Dedifferentiated amniotic fluid mesenchymal stem cell (primary cell): ENCODE results near the gene PDGFA.
A peak's percentile ranks its signal among the peaks of the same experiment; 100 is the strongest.
"Not testable (repeated sequence)": the region's sequence is repeated elsewhere in the genome, so short reads cannot be mapped to it uniquely, and the experiment has no call there.

Experiments
- DNase-seq: peaks from one replicate; pipeline ENCODE4 v3.0.0-alpha.2; 2016; ENCODE audit errors: extremely low spot score

The PDGFA gene

GRCh38 chr7:552151-552867 lies 32.7 kb upstream of the PDGFA start:
- not testable (repeated sequence) for DNase-seq

GRCh38 chr7:551615-551970 lies 31.9 kb upstream of the PDGFA start:
- not testable (repeated sequence) for DNase-seq

- no peak for DNase-seq
Observed at GRCh38 chr7:550881-551614, 31.4 kb upstream of the PDGFA start.

- no peak for DNase-seq
Observed at GRCh38 chr7:549891-550625, 30.4 kb upstream of the PDGFA start.

GRCh38 chr7:549066-549890 lies 29.6 kb upstream of the PDGFA start:
- no peak for DNase-seq

DNA sequence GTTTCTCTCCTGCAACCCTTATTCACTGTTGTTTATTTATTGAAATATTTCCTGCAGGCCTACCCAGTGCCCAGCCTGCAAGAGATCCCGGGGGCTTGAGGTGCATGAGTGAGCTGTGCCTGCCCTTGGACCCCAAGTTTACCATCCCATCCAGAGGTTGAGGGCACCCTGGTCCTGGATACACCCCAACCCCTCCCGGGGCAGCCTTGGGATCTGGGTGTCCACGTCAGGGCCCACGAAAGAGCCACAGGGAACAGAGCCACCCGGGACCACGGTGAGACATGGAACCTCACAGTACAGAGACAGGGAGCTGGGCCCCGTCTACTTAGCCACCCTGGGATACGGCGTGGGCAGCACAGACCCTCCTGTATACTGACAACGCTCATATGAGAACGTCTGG lies 28.8 kb upstream of the PDGFA start:
- no peak for DNase-seq

GRCh38 chr7:545470-545869 lies 25.8 kb upstream of the PDGFA start:
- no peak for DNase-seq

GRCh38 chr7:544338-545221 lies 24.9 kb upstream of the PDGFA start:
- DNase-seq: no peak

GRCh38 chr7:543501-544337 lies 24.1 kb upstream of the PDGFA start:
- DNase-seq: no peak

- DNase-seq: peak; percentile 77
Observed at GRCh38 chr7:542713-543500, 23.3 kb upstream of the PDGFA start.

GRCh38 chr7:542131-542712 lies 22.6 kb upstream of the PDGFA start:
- no peak for DNase-seq

DNA sequence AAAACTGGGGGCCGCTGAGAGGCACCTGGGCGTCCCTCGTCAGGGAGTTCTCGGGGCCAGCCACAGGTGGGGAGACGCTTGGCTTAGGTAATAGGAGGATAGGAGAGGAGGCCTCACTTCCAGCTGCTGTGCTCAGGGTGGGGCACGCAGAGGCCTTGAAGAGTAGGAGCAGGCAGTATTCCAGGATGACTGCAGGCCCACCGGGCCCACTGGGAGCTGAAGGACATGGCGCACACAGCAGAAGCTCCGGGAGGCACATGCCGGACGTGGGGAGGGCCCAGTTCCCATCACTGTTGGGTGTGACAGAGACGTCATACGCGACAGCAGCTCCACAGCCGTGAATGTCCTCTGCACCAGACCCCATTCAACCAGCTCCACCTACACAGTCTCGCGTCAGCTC lies 22.0 kb upstream of the PDGFA start:
- no peak for DNase-seq

DNA sequence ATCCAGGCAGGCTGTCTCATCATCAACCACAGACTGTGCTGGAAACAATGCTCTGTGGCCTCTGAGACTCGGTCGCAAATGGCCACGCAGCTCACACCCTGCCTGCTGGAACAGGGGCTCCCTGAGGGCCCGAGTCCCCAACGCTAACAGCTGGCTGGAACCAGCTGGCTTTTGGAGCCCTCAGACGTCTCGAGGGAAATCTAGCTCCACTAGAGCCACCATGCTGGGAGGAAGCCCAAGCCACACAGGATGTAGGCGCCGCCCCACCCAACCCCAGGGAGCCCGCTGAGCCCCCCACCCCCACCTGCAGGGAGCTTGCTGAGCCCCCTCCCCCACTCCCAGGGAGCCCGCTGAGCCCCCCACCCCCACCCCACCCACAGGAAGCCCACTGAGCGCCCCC lies 21.4 kb upstream of the PDGFA start:
- DNase-seq: no peak

- DNase-seq: no peak
Observed at GRCh38 chr7:540579-540978, 20.9 kb upstream of the PDGFA start.

GRCh38 chr7:539731-540411 lies 20.2 kb upstream of the PDGFA start:
- DNase-seq: no peak

DNA sequence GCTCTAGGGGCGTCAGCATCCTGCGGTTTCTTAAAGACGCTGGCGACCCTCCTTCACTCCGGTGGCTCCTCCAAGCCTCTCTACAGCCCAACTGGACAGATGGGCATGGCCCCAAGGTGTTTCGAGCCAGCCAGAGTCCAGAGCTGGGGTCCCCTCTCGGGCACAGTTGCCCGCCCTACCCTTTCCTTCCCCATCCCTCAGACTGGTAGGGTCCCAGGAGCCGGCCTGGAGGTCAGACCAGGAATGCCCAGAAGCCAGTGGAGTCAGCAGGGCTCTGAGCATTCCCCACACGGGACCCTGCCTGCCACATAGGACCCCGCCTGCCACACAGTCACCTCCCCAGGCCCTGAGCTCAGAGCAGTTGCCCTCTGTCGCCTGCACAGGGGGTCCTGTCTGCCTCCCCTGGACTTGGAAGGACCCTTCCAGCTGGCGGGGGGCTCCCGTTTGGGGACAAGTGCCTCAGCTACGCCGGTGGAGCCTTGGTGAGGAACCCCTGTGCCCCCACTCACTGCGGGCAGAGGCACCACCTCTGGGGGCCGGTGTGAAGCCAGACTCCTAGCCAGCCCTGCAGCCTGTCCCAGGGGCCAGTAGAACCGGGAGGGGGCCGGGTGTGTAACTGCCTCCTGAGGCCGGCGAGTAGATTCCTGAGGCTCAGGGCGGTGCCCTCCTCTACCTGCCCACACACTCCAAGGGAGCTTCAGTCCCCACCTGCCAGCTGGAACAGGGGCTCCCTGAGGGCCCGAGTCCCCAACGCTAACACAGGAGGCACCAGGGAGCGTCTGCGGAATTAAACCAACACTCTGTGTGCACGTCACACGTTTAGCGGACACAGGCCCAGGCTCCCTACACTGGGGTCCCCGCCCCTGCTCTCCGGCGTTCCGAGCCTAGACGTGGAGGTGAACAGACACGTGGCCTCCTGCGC lies 19.4 kb upstream of the PDGFA start:
- no peak for DNase-seq
